A549 (cell line): ENCODE results near the gene SURF2.

Source experiments
- CHD4 ChIP-seq: fragments of 200-600 bp; sonication (generic); IDR thresholded peaks from 2 replicates; pipeline ENCODE4 v1.6.1; 2016; ENCODE audit warnings: antibody characterized with exemption, mild to moderate bottlenecking, borderline replicate concordance
- CTCF ChIP-seq: fragments of >200 bp; sonication (Bioruptor Twin); formaldehyde crosslinking; IDR thresholded peaks from 3 replicates; pipeline ENCODE4 v1.5.1; 2016
- POLR2A ChIP-seq: IDR thresholded peaks from 2 replicates; pipeline ENCODE4 v1.6.1; 2012; ENCODE audit warnings: mild to moderate bottlenecking, low read length
- ZC3H11A ChIP-seq: fragments of 450-650 bp; IDR thresholded peaks from 2 replicates; pipeline ENCODE4 v1.6.1; 2014; ENCODE audit warnings: antibody characterized with exemption, mild to moderate bottlenecking

- TF ChIP-seq CHD4, result no peak
- TF ChIP-seq CTCF, result no peak
- no peak for TF ChIP-seq ZC3H11A
- no peak for TF ChIP-seq POLR2A
Observed at GRCh38 chr9:133332381-133332730, 24.0 kb upstream of the SURF2 start.
